ENCODE results near the gene TM7SF2. TPM values are rescaled to one million over a fixed set of nuclear protein-coding genes. Genes with fewer than 3 reads are reported as not detected.

TM7SF2 gene
- total RNA-seq, 1 experiment from 2014 or later = 63.8 TPM

- no peak for DNase-seq (ENCODE audit: low spot score)
- H3K36me3 Mint-ChIP-seq = peaks cover 13% of the 10 kb centered on the region
- H3K4me3 Mint-ChIP-seq = no peak overlapping the region
- TF ChIP-seq ZNF219 (CRISPR knock-in tag; IDR thresholded peaks at IDR 0.05; ENCODE audit: borderline replicate concordance) = no peak
- TF ChIP-seq, protein P1, sequence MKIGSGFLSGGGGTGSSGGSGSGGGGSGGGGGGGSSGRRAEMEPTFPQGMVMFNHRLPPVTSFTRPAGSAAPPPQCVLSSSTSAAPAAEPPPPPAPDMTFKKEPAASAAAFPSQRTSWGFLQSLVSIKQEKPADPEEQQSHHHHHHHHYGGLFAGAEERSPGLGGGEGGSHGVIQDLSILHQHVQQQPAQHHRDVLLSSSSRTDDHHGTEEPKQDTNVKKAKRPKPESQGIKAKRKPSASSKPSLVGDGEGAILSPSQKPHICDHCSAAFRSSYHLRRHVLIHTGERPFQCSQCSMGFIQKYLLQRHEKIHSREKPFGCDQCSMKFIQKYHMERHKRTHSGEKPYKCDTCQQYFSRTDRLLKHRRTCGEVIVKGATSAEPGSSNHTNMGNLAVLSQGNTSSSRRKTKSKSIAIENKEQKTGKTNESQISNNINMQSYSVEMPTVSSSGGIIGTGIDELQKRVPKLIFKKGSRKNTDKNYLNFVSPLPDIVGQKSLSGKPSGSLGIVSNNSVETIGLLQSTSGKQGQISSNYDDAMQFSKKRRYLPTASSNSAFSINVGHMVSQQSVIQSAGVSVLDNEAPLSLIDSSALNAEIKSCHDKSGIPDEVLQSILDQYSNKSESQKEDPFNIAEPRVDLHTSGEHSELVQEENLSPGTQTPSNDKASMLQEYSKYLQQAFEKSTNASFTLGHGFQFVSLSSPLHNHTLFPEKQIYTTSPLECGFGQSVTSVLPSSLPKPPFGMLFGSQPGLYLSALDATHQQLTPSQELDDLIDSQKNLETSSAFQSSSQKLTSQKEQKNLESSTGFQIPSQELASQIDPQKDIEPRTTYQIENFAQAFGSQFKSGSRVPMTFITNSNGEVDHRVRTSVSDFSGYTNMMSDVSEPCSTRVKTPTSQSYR (CRISPR knock-in tag; IDR thresholded peaks at IDR 0.05) = no peak
- no peak for TF ChIP-seq E2F5 (CRISPR knock-in tag; IDR thresholded peaks at IDR 0.05)
- TF ChIP-seq RORB (CRISPR knock-in tag; IDR thresholded peaks at IDR 0.05) = no peak
- no peak for TF ChIP-seq USF2 (CRISPR knock-in tag; IDR thresholded peaks at IDR 0.05)
- TF ChIP-seq ZNF121 (CRISPR knock-in tag; IDR thresholded peaks at IDR 0.05) = no peak
- no peak for TF ChIP-seq SP1 (CRISPR knock-in tag; conservative IDR thresholded peaks at IDR 0.05)
- TF ChIP-seq FOXP1 (CRISPR knock-in tag; IDR thresholded peaks at IDR 0.05; ENCODE audit: borderline replicate concordance) = no peak
- no peak for TF ChIP-seq MYBL2 (CRISPR knock-in tag; IDR thresholded peaks at IDR 0.05)
- no peak for TF ChIP-seq IRF2 (CRISPR knock-in tag; IDR thresholded peaks at IDR 0.05; ENCODE audit: borderline replicate concordance, low read depth)
- TF ChIP-seq HMGXB4 (CRISPR knock-in tag; IDR thresholded peaks at IDR 0.05) = no peak
- TF ChIP-seq OVOL2 (CRISPR knock-in tag; IDR thresholded peaks at IDR 0.05; ENCODE audit: borderline replicate concordance) = no peak
- TF ChIP-seq, protein P2, sequence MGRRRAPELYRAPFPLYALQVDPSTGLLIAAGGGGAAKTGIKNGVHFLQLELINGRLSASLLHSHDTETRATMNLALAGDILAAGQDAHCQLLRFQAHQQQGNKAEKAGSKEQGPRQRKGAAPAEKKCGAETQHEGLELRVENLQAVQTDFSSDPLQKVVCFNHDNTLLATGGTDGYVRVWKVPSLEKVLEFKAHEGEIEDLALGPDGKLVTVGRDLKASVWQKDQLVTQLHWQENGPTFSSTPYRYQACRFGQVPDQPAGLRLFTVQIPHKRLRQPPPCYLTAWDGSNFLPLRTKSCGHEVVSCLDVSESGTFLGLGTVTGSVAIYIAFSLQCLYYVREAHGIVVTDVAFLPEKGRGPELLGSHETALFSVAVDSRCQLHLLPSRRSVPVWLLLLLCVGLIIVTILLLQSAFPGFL (CRISPR knock-in tag; IDR thresholded peaks at IDR 0.05; ENCODE audit: borderline replicate concordance) = no peak
- TF ChIP-seq GTF2I (CRISPR knock-in tag; conservative IDR thresholded peaks at IDR 0.05) = no peak
- H3K27ac Mint-ChIP-seq = no peak overlapping the region
- no peaks in the 10 kb centered on the region for H3K9me3 Mint-ChIP-seq
- POLR2A ChIA-PET = no interaction called here
- H3K4me1 Mint-ChIP-seq = peaks cover 20% of the 10 kb centered on the region
- CTCF ChIA-PET = interaction anchor here (2.5 to 4.8 kb wide), 2 partner anchors 67 to 101 kb away, joined by 12 to 37 read pairs; partner anchors contain the start of genes ARL2 and CAPN1
- no peak for ATAC-seq
- H3K27me3 Mint-ChIP-seq (ENCODE audit: low read depth) = no peaks in the 10 kb centered on the region
Measured at GRCh38 chr11:65114538-65115171, 3.0 kb downstream of the TM7SF2 start.

GRCh38 chr11:65115361-65116082, 3.9 kb downstream of the TM7SF2 start:
- ChIA-PET POLR2A (interaction anchor here (2.3 kb wide), 1 partner anchor 66 kb away, joined by 11 read pairs; the partner anchor contains the start of gene CAPN1), CTCF (interaction anchor here (2.4 to 2.9 kb wide), 3 partner anchors 66 to 267 kb away, joined by 12 to 15 read pairs (median 15); partner anchors contain the start of genes ARL2 and CAPN1)
- peaks cover 22% of the 10 kb centered on the region for H3K36me3 Mint-ChIP-seq
- no peaks in the 10 kb centered on the region for H3K9me3 Mint-ChIP-seq
- ATAC-seq (no peak), DNase-seq (ENCODE audit: low spot score) (no peak)
- no peak overlapping the region for H3K27ac Mint-ChIP-seq
- peak overlapping the region; percentile 86 for H3K4me3 Mint-ChIP-seq
- peaks cover 20% of the 10 kb centered on the region for H3K4me1 Mint-ChIP-seq
- no peaks in the 10 kb centered on the region for H3K27me3 Mint-ChIP-seq (ENCODE audit: low read depth)
- no peak for TF ChIP-seq USF2 (CRISPR knock-in tag; IDR thresholded peaks at IDR 0.05)
- TF ChIP-seq MAX (CRISPR knock-in tag; IDR thresholded peaks at IDR 0.05) = no peak
